Activated CD4-positive, alpha-beta T cell treated with anti-CD3 and anti-CD28 coated beads, Interleukin-2, amount 10 ng/mL, durations not matched to agents 7 days and 5 days (primary cell): ENCODE results near the gene APBA1. TPM values are rescaled to one million over a fixed set of nuclear protein-coding genes. Genes with fewer than 3 reads are reported as not detected.
A peak's percentile ranks its signal among the peaks of the same experiment; 100 is the strongest.

Source experiments
- CTCF ChIA-PET: fragments of 350-600 bp; sonication (Branson Sonifier 250); formaldehyde crosslinking; loops from one replicate; lab custom pipeline; 2021; ENCODE audit warnings: antibody characterized with exemption; lab: Charles Lee
- POLR2A ChIA-PET: fragments of 350-600 bp; sonication (Branson Sonifier 250); formaldehyde crosslinking; loops from one replicate; lab custom pipeline; 2021; ENCODE audit warnings: antibody characterized with exemption; lab: Charles Lee
- DNase-seq: peaks from one replicate; pipeline ENCODE4 v3.0.0-alpha.2; 2020
- H3K27ac Mint-ChIP-seq: one replicate; pipeline ENCODE4 v1.8.0; 2021; ENCODE audit warnings: mild to moderate bottlenecking, moderate library complexity, mixed read lengths
- H3K27me3 Mint-ChIP-seq: one replicate; pipeline ENCODE4 v1.8.0; 2021; ENCODE audit warnings: mixed read lengths
- H3K36me3 Mint-ChIP-seq: one replicate; pipeline ENCODE4 v1.8.0; 2021; ENCODE audit warnings: low read depth, mixed read lengths
- H3K4me1 Mint-ChIP-seq: one replicate; pipeline ENCODE4 v1.8.0; 2021; ENCODE audit warnings: mixed read lengths
- H3K4me3 Mint-ChIP-seq: one replicate; pipeline ENCODE4 v1.8.0; 2021; ENCODE audit warnings: mild to moderate bottlenecking, moderate library complexity, mixed read lengths
- H3K9me3 Mint-ChIP-seq: one replicate; pipeline ENCODE4 v1.8.0; 2021; ENCODE audit warnings: mixed read lengths
- total RNA-seq, 2 experiments: library from RNA; stranded (reverse); gene quantifications; one replicate each; pipeline ENCODE4 v1.2.3, GENCODE V29; 2021

Gene APBA1
- total RNA-seq = 1 to 10 TPM; 1.6 to 2.3 TPM

DNA sequence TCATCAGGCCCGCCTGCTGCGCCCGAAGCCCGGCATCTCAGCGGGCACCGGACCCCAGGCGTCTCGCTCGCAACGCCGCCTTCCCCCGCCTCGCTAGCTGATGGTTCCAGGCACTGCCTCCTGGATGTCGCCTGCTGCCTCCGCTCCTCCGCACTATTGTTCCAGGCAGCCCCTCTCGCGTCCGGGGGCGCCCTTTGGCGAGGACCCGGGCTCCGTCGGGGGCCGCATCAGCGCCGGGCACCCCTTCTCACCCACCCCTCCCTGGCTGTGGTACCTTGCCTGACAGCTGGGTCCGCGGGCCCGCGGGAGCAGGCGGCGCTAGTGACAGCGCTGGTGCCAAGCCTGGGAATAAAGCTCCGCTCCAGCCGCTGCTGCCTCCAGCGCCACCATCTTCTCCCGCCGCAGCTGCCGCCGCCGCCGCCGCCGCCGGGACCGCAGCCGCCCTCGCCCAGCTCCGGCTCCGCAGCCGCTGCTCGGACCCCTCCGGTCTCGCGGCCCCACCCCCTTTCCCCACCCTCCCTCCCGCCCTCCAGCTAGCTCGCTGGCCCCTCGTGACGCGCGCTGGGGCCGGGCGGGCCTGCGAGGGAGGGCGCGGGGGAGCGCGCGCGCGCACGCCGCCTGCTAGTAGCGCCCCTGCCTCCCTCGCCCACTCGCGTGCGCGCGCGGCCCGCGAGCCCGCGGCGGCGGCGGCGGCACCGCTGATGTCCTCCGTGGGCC, at the start of gene APBA1:
Gene APBA1, minus strand, starts transcription at position 493 of the 717 bp plus-strand sequence.
- CTCF ChIA-PET = interaction anchor here (0.9 to 1.4 kb wide), 3 partner anchors 7 to 247 kb away, joined by 3 to 4 read pairs (median 3); no protein-coding TSS in a partner anchor
- POLR2A ChIA-PET = no interaction called here
- DNase-seq = peak; percentile 14
- H3K9me3 Mint-ChIP-seq = no peaks in the 10 kb centered on the region
- peaks cover 31% of the 10 kb centered on the region for H3K27me3 Mint-ChIP-seq
- H3K27ac Mint-ChIP-seq = no peak within 1 kb of the TSS
- H3K4me1 Mint-ChIP-seq = peaks cover 12% of the 10 kb centered on the region
- no peaks in the 10 kb centered on the region for H3K36me3 Mint-ChIP-seq
- H3K4me3 Mint-ChIP-seq = peak within 1 kb of the TSS; percentile 72

DNA sequence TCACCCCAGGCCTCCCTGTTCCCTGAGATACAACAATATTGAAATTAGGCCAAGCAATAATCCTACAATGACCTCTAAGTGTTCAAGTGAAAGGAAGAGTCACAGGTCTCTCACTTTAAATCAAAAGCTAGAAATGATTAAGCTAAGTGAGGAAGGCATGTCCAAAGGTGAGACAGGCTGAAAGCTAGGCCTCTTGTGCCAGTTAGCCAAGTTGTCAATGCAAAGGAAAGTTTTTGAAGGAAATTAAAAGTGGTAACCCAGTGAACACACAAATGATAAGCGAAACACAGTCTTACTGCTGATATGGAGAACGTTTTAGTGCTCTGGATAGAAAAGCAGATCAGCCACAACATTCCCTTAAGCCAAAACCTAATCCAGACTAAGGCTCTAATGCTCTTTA, 47.8 kb upstream of the APBA1 start:
- peaks cover 61% of the 10 kb centered on the region for H3K36me3 Mint-ChIP-seq
- no peak overlapping the region for H3K4me3 Mint-ChIP-seq
- H3K4me1 Mint-ChIP-seq = no peaks in the 10 kb centered on the region
- no peaks in the 10 kb centered on the region for H3K27me3 Mint-ChIP-seq
- ChIA-PET CTCF (no interaction called here), POLR2A (no interaction called here)
- no peak overlapping the region for H3K27ac Mint-ChIP-seq
- no peaks in the 10 kb centered on the region for H3K9me3 Mint-ChIP-seq
- DNase-seq = no peak

DNA sequence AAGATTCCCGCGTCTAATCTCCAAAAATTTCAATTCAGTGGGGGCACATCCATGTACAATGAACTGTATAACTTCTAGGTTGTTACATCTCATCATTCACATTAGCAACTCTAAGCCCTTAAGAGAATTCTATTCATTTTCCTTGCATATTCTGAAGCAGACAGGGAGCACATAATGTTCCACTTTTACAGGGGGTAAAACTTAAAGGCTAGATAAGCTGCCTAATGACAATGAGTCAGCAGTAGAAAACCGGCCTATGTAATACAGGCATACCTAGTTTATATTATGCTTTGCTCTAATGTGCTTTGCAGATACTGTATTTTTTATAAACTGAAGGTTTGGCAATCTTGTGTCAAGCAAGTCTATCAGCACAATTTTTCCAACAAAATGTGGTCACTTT, 47.2 kb upstream of the APBA1 start:
- Mint-ChIP-seq H3K27me3 (no peaks in the 10 kb centered on the region), H3K27ac (no peak overlapping the region), H3K9me3 (no peaks in the 10 kb centered on the region), H3K4me1 (no peaks in the 10 kb centered on the region), H3K36me3 (peaks cover 62% of the 10 kb centered on the region), H3K4me3 (no peak overlapping the region)
- ChIA-PET CTCF (no interaction called here), POLR2A (no interaction called here)
- no peak for DNase-seq

DNA sequence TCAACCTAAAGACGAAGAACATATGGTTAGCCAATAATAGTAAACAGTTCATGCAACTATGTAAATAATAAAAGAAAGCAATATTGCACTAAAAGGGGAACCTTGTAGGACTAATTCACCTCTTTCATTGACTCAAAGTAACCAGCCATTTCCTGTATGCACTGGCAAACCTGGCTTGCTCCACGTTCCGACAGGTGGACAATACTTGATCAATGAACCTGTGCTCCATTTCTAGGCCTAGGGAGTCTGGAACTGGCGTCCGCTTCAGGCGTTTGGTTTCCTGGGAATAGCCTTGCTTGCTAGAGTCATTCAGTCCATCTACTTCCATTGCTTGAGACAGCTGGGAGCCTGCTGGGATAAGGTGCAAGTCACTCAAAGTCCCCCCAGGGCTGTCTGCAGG, 46.0 kb upstream of the APBA1 start:
- Mint-ChIP-seq H3K27me3 (no peaks in the 10 kb centered on the region), H3K4me3 (no peak overlapping the region), H3K27ac (no peak overlapping the region), H3K4me1 (no peaks in the 10 kb centered on the region), H3K9me3 (no peaks in the 10 kb centered on the region), H3K36me3 (peaks cover 55% of the 10 kb centered on the region)
- DNase-seq = no peak
- CTCF ChIA-PET = no interaction called here
- POLR2A ChIA-PET = no interaction called here

DNA sequence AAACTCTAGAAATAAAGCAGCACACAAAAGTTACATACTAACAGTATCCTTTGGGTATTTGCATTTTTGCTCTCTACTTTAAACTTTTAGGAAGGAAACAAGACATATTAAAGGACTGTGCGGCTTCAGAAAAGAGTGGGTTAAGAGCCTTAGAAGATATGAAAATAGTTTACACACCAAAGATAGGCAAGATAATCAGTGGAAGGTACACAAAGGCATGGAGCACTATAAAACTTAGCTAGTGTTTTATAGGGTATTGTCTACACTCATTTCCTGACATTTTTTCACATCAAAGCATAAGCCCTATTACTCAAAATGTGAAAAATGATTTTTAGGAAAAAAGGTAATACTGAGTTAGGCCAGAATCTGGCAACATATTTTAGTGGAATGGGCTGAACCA, 43.7 kb upstream of the APBA1 start:
- POLR2A ChIA-PET = no interaction called here
- H3K4me3 Mint-ChIP-seq = no peak overlapping the region
- DNase-seq = no peak
- H3K27me3 Mint-ChIP-seq = no peaks in the 10 kb centered on the region
- no peaks in the 10 kb centered on the region for H3K9me3 Mint-ChIP-seq
- H3K36me3 Mint-ChIP-seq = peaks cover 39% of the 10 kb centered on the region
- no peak overlapping the region for H3K27ac Mint-ChIP-seq
- CTCF ChIA-PET = interaction anchor here (1.0 kb wide), 1 partner anchor 19 kb away, joined by 3 read pairs; no protein-coding TSS in a partner anchor
- no peaks in the 10 kb centered on the region for H3K4me1 Mint-ChIP-seq

DNA sequence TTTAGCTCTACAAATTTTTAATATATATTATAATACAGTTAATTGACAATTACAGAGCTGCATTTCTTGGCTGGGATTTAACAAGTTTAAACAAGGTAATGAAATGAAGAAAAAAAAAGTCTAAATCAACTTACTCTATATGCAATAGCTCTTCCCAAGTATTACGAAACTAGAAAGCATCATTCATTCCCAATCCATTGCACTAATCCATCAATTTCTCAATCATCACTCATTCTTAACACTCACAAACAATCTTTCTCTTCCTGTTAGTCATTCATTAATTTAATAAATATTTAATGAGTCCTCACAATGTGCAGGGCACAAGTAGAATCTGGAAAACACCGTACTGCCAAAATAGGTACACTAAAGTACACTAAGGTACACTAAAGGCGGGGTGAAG, 42.9 kb upstream of the APBA1 start:
- Mint-ChIP-seq H3K36me3 (peaks cover 35% of the 10 kb centered on the region), H3K4me1 (no peaks in the 10 kb centered on the region), H3K4me3 (no peak overlapping the region), H3K27ac (no peak overlapping the region), H3K9me3 (no peaks in the 10 kb centered on the region), H3K27me3 (no peaks in the 10 kb centered on the region)
- ChIA-PET CTCF (no interaction called here), POLR2A (no interaction called here)
- DNase-seq = no peak

DNA sequence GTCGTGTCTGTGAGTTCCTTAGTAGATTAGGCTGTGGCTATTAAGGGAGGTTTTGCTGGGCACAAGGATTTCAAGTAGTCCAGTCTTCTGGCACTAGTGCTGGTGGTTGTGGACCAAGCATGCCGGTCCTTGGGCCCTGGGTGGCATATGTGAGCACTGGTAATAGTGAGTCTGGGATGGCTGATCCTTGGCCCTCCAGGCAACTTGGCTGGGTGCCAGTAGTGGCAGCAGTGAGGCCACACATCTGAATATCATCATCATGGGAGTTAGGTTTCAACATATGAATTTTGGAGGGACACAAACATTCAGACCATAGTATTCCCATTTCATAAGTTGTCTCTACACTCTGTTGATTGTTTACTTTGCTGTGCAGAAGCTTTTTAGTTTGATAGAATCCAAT, 25.3 kb upstream of the APBA1 start:
- H3K27me3 Mint-ChIP-seq = peaks cover 21% of the 10 kb centered on the region
- no peak for DNase-seq
- no peaks in the 10 kb centered on the region for H3K4me1 Mint-ChIP-seq
- H3K36me3 Mint-ChIP-seq = no peaks in the 10 kb centered on the region
- ChIA-PET POLR2A (no interaction called here), CTCF (no interaction called here)
- no peak overlapping the region for H3K4me3 Mint-ChIP-seq
- H3K9me3 Mint-ChIP-seq = peaks cover 26% of the 10 kb centered on the region
- H3K27ac Mint-ChIP-seq = no peak overlapping the region

DNA sequence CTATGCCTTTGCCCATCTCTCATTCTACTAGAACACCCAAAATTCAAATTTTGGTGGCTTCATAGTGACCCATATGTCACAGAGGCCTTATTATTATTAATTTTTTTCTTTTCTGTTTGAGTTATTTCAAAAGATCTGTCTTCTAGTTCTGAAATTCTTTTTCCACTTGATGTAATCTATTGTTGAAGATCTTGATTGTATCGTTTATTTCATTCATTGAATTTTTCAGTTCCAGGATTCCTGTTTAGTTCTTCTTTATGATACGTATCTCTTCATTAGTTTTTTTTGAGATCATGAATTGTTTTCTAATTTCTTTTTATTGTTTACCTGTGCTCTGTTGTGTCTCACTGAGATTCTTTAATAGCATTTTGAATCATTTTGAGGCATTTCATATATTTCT, 24.6 kb upstream of the APBA1 start:
- Mint-ChIP-seq H3K27ac (no peak overlapping the region), H3K9me3 (peaks cover 24% of the 10 kb centered on the region), H3K4me1 (no peaks in the 10 kb centered on the region), H3K27me3 (peaks cover 25% of the 10 kb centered on the region), H3K36me3 (no peaks in the 10 kb centered on the region), H3K4me3 (no peak overlapping the region)
- POLR2A ChIA-PET = no interaction called here
- CTCF ChIA-PET = no interaction called here
- DNase-seq = no peak

DNA sequence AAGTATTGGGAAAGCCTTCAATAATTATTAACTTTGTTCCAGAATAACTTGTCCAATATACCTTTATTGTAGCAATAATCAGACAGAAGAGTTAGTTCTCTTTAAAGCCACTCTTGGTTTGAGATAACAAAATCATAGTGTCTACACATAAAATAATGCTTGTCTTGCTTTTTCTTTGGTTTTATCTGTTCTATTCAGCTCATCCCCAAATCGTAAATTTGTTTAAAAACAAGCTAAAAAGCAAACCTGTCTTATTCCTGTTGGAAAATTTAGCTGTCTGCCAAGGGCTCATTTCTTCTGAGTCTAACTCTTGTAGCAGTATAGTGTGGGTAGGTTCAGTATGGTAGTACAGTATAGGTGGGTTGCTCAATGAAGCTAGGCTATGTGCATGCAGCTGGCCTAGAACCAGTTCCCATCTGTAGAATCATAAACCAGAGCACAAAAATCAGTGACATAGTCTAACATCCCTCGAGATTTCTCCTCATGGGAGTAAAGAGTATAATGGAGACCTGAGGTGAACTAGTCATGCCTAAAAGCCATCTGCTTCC, 17.9 kb upstream of the APBA1 start:
- H3K36me3 Mint-ChIP-seq = no peaks in the 10 kb centered on the region
- no peak overlapping the region for H3K4me3 Mint-ChIP-seq
- peaks cover 33% of the 10 kb centered on the region for H3K27me3 Mint-ChIP-seq
- H3K4me1 Mint-ChIP-seq = no peaks in the 10 kb centered on the region
- ChIA-PET POLR2A (no interaction called here), CTCF (interaction anchor here (0.6 to 1.2 kb wide), 5 partner anchors 11 to 124 kb away, joined by 3 read pairs; no protein-coding TSS in a partner anchor)
- no peak overlapping the region for H3K27ac Mint-ChIP-seq
- no peak for DNase-seq
- H3K9me3 Mint-ChIP-seq = no peaks in the 10 kb centered on the region

DNA sequence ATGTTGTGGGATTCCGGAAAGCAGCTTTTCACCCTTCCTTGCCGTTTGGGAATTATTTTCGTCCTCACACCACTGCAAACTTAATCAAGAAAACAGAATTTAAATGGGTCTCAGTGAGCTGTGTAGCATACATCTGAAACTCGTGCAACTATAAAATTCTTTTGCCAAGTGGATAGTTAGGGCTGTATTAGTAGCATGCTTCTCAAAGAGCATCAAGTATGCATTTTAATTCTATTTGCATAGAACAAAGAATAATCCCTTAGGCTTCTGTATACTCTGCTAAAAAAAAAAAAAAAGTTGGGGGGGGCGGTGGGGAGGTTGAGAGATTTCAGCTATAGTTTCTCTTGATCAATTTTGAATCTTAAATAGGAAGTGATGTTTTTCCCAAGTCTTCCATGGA, 11.8 kb upstream of the APBA1 start:
- Mint-ChIP-seq H3K4me3 (no peak overlapping the region), H3K9me3 (no peaks in the 10 kb centered on the region), H3K27ac (no peak overlapping the region), H3K36me3 (no peaks in the 10 kb centered on the region), H3K27me3 (peaks cover 11% of the 10 kb centered on the region), H3K4me1 (no peaks in the 10 kb centered on the region)
- ChIA-PET POLR2A (no interaction called here), CTCF (no interaction called here)
- DNase-seq = no peak

DNA sequence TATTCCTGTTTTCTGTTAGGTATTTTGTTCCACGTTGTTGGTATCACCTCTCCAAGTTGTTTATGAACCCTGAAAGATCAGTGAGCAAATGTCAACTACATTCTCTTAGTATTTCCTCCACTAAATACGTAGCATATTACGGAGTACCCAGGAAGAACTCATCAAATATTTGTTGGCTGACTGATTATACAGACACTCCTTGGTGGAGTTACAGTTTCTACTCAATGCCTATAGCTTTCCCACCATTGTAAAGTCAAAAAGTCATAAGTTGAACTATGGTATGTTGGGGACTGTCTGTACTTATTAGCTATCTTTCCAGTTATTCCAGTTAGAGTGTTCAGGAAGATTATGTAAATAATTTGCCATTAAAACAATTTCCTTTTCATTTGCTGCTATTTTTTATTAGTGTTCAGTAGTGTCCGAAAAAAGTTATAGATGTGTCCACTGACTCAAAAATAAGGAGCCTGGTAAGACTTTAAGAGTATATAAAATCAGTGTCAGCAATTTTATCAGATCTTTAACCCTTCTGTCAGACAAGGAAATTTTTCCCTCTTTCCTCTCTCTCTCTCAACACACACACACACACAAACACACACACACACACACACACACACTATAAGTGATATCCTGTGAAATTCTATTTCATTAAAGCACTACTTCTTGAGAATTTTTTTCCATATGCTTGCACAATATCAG, 6.8 kb upstream of the APBA1 start:
- H3K9me3 Mint-ChIP-seq = no peaks in the 10 kb centered on the region
- H3K27ac Mint-ChIP-seq = no peak overlapping the region
- no peaks in the 10 kb centered on the region for H3K4me1 Mint-ChIP-seq
- ChIA-PET CTCF (interaction anchor here (0.6 kb wide), 1 partner anchor 8 kb away, joined by 3 read pairs; no protein-coding TSS in a partner anchor), POLR2A (no interaction called here)
- peaks cover 18% of the 10 kb centered on the region for H3K27me3 Mint-ChIP-seq
- H3K36me3 Mint-ChIP-seq = no peaks in the 10 kb centered on the region
- DNase-seq = no peak
- H3K4me3 Mint-ChIP-seq = no peak overlapping the region

DNA sequence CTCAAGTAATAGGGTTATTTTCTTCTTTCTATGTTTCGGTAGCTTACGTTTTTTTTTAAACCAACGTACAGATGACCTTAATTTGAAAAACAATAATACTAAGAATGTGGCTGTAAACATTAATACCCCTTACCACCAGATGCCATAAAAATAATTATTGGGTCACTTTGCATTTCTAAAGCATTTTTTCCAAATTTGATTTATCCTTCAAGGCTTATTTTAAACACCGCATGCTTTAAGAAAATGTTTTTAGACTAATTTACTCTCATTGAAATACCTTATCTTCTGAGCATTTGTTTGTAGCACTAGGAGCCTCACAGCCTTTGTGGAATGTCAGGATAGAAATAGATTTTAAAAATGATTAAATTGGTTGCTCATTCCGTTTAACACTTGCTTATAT, 5.8 kb upstream of the APBA1 start:
- DNase-seq = no peak
- Mint-ChIP-seq H3K36me3 (no peaks in the 10 kb centered on the region), H3K27ac (no peak overlapping the region), H3K4me3 (no peak overlapping the region), H3K4me1 (peaks cover 4% of the 10 kb centered on the region), H3K9me3 (no peaks in the 10 kb centered on the region), H3K27me3 (peaks cover 21% of the 10 kb centered on the region)
- ChIA-PET CTCF (no interaction called here), POLR2A (no interaction called here)

DNA sequence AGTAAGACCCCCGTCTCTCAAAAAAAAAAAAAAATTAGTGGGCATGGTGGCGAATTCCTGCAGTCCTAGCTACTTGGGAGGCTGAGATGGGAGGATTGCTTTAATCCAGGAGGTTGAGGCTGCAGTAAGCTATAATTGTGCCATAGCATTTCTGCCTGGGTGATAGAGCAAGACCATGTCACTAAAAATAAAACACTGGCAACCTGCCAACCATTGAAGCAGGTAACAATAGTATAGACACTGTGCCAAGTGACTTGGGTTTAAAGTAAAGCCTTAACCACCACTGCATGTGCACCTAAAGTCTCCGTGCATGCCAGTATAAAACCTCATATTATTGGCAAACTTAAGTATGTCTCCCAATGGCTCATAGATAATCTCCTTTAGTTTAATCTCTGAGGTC, 3.4 kb upstream of the APBA1 start:
- H3K27me3 Mint-ChIP-seq = peaks cover 35% of the 10 kb centered on the region
- no peak for DNase-seq
- no peaks in the 10 kb centered on the region for H3K9me3 Mint-ChIP-seq
- no peaks in the 10 kb centered on the region for H3K36me3 Mint-ChIP-seq
- H3K27ac Mint-ChIP-seq = no peak overlapping the region
- no peak overlapping the region for H3K4me3 Mint-ChIP-seq
- CTCF ChIA-PET = interaction anchor here (0.6 to 0.7 kb wide), 2 partner anchors 14 to 320 kb away, joined by 3 read pairs; no protein-coding TSS in a partner anchor
- POLR2A ChIA-PET = no interaction called here
- peaks cover 12% of the 10 kb centered on the region for H3K4me1 Mint-ChIP-seq
